A549 (cell line): Measurements from ENCODE around the gene HS3ST5.

Experiments used
- EP300 ChIP-seq, 2 experiments: fragments of >200 bp; sonication (Bioruptor Twin); formaldehyde crosslinking; IDR thresholded peaks; 2 replicates in 1 of 2; 3 replicates in 1 of 2; pipeline ENCODE4 v1.6.1; 2016 to 2017
- JUNB ChIP-seq: fragments of >200 bp; sonication (Bioruptor Twin); formaldehyde crosslinking; IDR thresholded peaks from 2 replicates; pipeline ENCODE4 v1.6.1; 2016
- KDM1A ChIP-seq: fragments of 200-600 bp; sonication (generic); IDR thresholded peaks from 2 replicates; pipeline ENCODE4 v1.6.1; 2016; ENCODE audit warnings: low read depth, mild to moderate bottlenecking
- MAFK ChIP-seq: fragments of 450-650 bp; IDR thresholded peaks from 2 replicates; pipeline ENCODE4 v1.6.1; 2014; ENCODE audit not compliant: partially characterized antibody
- POLR2AphosphoS2 ChIP-seq: conservative IDR thresholded peaks from 2 replicates; pipeline ENCODE4 v1.6.1; 2012; ENCODE audit warnings: low read length, improper control_type of control experiment, inconsistent platforms
- SMC3 ChIP-seq: fragments of >200 bp; sonication (Bioruptor Twin); formaldehyde crosslinking; IDR thresholded peaks from 3 replicates; pipeline ENCODE4 v1.6.1; 2018; ENCODE audit warnings: inconsistent platforms
- TF ChIP-seq, protein P1 (sequence below): fragments of >200 bp; sonication (Bioruptor Twin); formaldehyde crosslinking; IDR thresholded peaks from 3 replicates; pipeline ENCODE4 v1.5.1; 2016

DNA sequence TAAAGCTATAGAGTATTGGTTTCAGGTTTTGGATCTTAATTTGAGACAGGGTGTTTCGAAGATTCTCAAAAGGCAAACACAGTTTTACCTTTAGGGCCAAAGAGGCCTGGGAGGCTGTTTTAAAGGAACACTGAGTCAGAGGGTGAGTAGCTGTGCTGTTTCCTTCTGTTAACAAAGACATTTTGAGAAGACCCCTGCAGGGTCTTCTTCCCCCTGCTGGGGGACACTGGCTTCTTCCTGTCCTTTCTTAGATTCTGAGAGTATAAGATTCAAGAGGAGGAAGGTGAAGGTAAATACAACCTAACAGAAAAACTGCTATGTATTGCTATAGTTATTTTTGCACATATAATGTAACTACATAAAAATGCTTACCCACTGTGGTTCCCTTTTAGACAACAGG is 19.0 kb downstream of the HS3ST5 start:
- TF ChIP-seq JUNB (no peak), POLR2AphosphoS2 (no peak), MAFK (no peak), KDM1A (no peak), EP300 (IDR thresholded peaks at IDR 0.05) (no peak), SMC3 (no peak)
- TF ChIP-seq, protein P1, sequence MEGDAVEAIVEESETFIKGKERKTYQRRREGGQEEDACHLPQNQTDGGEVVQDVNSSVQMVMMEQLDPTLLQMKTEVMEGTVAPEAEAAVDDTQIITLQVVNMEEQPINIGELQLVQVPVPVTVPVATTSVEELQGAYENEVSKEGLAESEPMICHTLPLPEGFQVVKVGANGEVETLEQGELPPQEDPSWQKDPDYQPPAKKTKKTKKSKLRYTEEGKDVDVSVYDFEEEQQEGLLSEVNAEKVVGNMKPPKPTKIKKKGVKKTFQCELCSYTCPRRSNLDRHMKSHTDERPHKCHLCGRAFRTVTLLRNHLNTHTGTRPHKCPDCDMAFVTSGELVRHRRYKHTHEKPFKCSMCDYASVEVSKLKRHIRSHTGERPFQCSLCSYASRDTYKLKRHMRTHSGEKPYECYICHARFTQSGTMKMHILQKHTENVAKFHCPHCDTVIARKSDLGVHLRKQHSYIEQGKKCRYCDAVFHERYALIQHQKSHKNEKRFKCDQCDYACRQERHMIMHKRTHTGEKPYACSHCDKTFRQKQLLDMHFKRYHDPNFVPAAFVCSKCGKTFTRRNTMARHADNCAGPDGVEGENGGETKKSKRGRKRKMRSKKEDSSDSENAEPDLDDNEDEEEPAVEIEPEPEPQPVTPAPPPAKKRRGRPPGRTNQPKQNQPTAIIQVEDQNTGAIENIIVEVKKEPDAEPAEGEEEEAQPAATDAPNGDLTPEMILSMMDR: no peak
